SJSA1 (cell line): ENCODE results near the gene CHRNA7. TPM values are rescaled to one million over a fixed set of nuclear protein-coding genes. Genes with fewer than 3 reads are reported as not detected.

Source experiments
- DNase-seq, 2 experiments: peaks; one replicate each; pipeline ENCODE4 v3.0.0-alpha.2; 2015 to 2020; ENCODE audit warnings: low spot score in 2 of 2, low read depth in 1 of 2
- H3K27ac ChIP-seq: fragments of 250-450 bp; sonication (Bioruptor Pico); 2 replicates; pipeline ENCODE4 v1.5.1; 2020; ENCODE audit warnings: mild to moderate bottlenecking, moderate library complexity
- H3K27me3 ChIP-seq: fragments of 250-450 bp; sonication (Bioruptor Pico); replicated peaks from 2 replicates; pipeline ENCODE4 v1.5.1; 2020; ENCODE audit warnings: mild to moderate bottlenecking, moderate library complexity
- H3K36me3 ChIP-seq: fragments of 250-450 bp; sonication (Bioruptor Pico); 2 replicates; pipeline ENCODE4 v1.5.1; 2020; ENCODE audit warnings: mild to moderate bottlenecking
- H3K4me1 ChIP-seq: fragments of 250-450 bp; sonication (Bioruptor Pico); replicated peaks from 2 replicates; pipeline ENCODE4 v1.6.1; 2021; ENCODE audit warnings: mild to moderate bottlenecking
- H3K4me3 ChIP-seq: fragments of 250-450 bp; sonication (Bioruptor Pico); 2 replicates; pipeline ENCODE4 v1.5.1; 2020; ENCODE audit warnings: mild to moderate bottlenecking
- H3K9me3 ChIP-seq: fragments of 250-450 bp; sonication (Bioruptor Pico); replicated peaks from 2 replicates; pipeline ENCODE4 v1.5.1; 2020; ENCODE audit warnings: mild to moderate bottlenecking
- total RNA-seq: library from RNA; depleted of rRNA; stranded (reverse); fragments of >200 nt; shearing (Covaris generic); gene quantifications from 2 replicates; pipeline ENCODE4 v1.2.3, GENCODE V29; 2014

Gene CHRNA7
- total RNA-seq, 1 experiment from 2014 or later = 0.08 TPM

DNA sequence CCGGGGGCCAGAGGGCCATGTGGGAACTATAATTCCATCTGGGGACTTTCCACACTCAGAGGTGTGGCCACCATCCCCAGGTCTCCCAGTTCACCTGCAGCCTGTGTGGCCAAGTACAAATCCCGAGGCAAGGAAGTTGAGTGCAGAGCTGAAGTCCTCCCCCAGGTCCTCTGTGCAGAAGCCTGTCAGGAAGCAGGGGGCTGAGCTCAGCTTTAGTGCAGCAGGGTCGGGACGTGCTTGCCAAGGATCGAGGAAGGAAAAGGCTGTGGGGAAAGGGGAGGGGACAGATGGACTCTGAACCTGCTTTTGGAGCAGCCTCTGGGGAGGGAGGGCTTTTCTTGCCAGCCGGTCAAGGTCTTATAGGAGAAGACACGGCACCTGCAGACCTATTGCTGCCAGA, 67.7 kb downstream of the CHRNA7 start:
- Histone ChIP-seq H3K4me3 (no peak overlapping the region), H3K27me3 (peaks cover 9% of the 10 kb centered on the region; the same call in 1 of the 2 replicates)

DNA sequence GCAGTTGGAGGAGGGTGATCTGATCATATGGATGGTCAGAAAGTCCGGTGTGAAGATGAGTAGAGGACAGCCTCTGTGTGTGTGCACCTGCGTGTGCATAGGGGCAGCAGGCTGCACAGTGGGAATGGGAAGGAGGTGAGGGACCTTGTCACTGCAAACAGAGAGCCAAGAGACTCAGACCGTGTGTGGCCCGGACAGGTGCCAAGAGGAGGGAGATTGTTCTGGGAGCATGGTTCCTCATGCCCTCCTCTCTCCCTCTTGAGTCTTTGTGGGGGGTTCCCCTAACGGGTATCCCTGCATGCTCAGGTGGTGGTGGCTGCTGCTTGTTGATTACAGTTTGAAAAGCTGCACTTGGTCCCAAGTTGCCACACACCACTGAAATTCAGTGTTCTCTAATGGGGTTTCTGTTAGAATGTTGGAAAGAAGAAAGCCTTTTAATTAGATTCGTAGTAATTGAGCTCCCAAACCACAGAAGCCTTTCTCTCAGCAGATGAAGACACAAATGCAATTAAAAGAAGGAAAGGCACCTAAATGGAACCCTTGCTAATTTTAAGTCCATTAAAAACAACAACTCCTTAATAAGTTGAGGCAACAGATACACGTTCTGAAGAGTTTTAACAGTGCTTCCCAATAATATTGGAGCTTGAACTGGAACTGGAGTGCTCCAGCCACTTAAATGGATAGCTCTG, 68.9 kb downstream of the CHRNA7 start:
- Histone ChIP-seq H3K4me1 (no peaks in the 10 kb centered on the region), H3K9me3 (no peaks in the 10 kb centered on the region), H3K4me3 (no peak overlapping the region), H3K27me3 (peaks cover 8% of the 10 kb centered on the region; the same call in 1 of the 2 replicates), H3K36me3 (no peaks in the 10 kb centered on the region), H3K27ac (no peak overlapping the region)
- DNase-seq = no peak

More for the DNA sequence above, 67.7 kb downstream of the CHRNA7 start:
- H3K4me1 ChIP-seq = no peaks in the 10 kb centered on the region
- H3K27ac ChIP-seq = no peak overlapping the region
- H3K36me3 ChIP-seq = no peaks in the 10 kb centered on the region
- H3K9me3 ChIP-seq = no peaks in the 10 kb centered on the region
- no peak for DNase-seq

- no peak overlapping the region for H3K27ac ChIP-seq
- no peak for DNase-seq
- H3K4me1 ChIP-seq = no peaks in the 10 kb centered on the region
- H3K4me3 ChIP-seq = no peak overlapping the region
- no peaks in the 10 kb centered on the region for H3K36me3 ChIP-seq
- no peaks in the 10 kb centered on the region for H3K9me3 ChIP-seq
- H3K27me3 ChIP-seq = peaks cover 7% of the 10 kb centered on the region; the same call in 1 of the 2 replicates
These were observed 69.8 kb downstream of the CHRNA7 start for GRCh38 chr15:32099956-32100684.

GRCh38 chr15:32104061-32104995, 74.0 kb downstream of the CHRNA7 start:
- Histone ChIP-seq H3K9me3 (no peaks in the 10 kb centered on the region), H3K36me3 (no peaks in the 10 kb centered on the region), H3K4me1 (no peaks in the 10 kb centered on the region), H3K27ac (no peak overlapping the region), H3K27me3 (peaks cover 3% of the 10 kb centered on the region; the same call in 1 of the 2 replicates), H3K4me3 (no peak overlapping the region)
- DNase-seq = no peak

GRCh38 chr15:32105258-32106241, 75.2 kb downstream of the CHRNA7 start:
- no peaks in the 10 kb centered on the region for H3K36me3 ChIP-seq
- no peaks in the 10 kb centered on the region for H3K4me1 ChIP-seq
- peaks cover 3% of the 10 kb centered on the region; the same call in 1 of the 2 replicates for H3K27me3 ChIP-seq
- DNase-seq = no peak
- no peak overlapping the region for H3K4me3 ChIP-seq
- H3K9me3 ChIP-seq = no peaks in the 10 kb centered on the region
- no peak overlapping the region for H3K27ac ChIP-seq

GRCh38 chr15:32106401-32107381, 76.4 kb downstream of the CHRNA7 start:
- Histone ChIP-seq H3K27ac (no peak overlapping the region), H3K27me3 (peaks cover 7% of the 10 kb centered on the region), H3K4me1 (no peaks in the 10 kb centered on the region), H3K4me3 (no peak overlapping the region), H3K9me3 (no peaks in the 10 kb centered on the region), H3K36me3 (no peaks in the 10 kb centered on the region)
- DNase-seq = no peak

GRCh38 chr15:32107477-32108080, 77.3 kb downstream of the CHRNA7 start:
- DNase-seq = no peak
- Histone ChIP-seq H3K27me3 (peaks cover 10% of the 10 kb centered on the region), H3K4me1 (no peaks in the 10 kb centered on the region), H3K27ac (no peak overlapping the region), H3K4me3 (no peak overlapping the region), H3K36me3 (no peaks in the 10 kb centered on the region), H3K9me3 (no peaks in the 10 kb centered on the region)

DNA sequence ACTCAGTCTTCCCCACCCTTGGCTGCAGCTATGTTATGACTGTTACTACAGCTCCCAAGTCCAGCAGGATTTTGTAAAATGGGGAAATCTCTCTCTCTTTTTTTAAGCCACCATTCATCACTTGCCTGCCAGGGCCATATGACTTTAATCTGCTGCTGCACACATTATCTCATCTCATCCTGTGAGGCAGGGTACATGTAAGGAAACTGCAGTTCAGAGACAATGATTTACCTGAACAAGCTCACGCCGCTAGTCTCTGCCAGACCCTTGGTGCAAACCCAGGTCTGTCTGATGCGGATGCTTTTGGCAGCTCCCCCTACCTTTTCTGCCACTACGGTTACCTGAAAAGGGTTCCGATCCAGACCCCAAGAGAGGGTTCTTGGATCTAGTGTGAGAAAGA, 78.3 kb downstream of the CHRNA7 start:
- no peak overlapping the region for H3K4me3 ChIP-seq
- no peaks in the 10 kb centered on the region for H3K9me3 ChIP-seq
- no peak overlapping the region for H3K27ac ChIP-seq
- peaks cover 17% of the 10 kb centered on the region for H3K27me3 ChIP-seq
- no peaks in the 10 kb centered on the region for H3K36me3 ChIP-seq
- H3K4me1 ChIP-seq = no peaks in the 10 kb centered on the region
- DNase-seq = no peak

DNA sequence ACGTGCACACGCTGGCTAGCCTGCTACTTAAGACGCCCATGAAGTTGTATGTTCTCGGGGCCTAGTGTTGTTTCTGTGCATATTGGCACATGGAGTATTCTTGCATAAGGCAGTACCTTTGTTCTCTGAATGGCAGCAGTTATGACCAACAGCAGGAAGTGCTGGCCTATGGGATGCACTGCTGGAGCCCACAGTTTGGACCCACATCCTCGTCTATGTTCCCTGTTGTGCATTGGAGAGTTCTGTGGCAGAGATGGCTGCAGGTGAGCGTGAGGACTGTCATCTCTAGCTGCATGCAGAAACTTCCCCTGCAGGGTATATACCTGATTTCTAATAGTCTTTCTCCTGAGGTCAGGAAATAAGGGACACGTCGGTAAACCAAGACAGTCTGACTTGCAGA, 81.8 kb downstream of the CHRNA7 start:
- H3K4me3 ChIP-seq = no peak overlapping the region
- H3K27ac ChIP-seq = no peak overlapping the region
- no peaks in the 10 kb centered on the region for H3K4me1 ChIP-seq

DNA sequence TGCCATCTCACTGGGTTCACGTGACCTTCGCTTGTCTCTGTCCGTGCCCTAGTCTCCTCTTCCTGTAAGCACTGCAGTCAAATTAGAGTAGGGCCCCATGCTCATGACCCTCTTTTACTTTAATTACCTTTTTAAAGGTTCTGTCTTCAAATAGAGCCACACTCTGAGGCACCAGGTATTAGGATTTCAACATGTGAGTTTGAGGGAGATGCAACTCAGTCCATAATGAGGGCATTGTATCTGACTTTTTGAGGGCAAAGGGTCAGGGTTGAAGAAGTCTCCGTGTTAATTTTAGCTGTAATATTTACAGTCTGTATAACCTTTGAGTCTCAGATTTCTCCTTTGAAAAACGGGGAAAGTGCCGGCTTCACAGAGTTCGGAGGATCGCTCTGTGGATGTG, 82.9 kb downstream of the CHRNA7 start:
- Histone ChIP-seq H3K9me3 (no peaks in the 10 kb centered on the region), H3K36me3 (no peaks in the 10 kb centered on the region), H3K27me3 (peaks cover 26% of the 10 kb centered on the region), H3K27ac (no peak overlapping the region), H3K4me3 (no peak overlapping the region), H3K4me1 (no peaks in the 10 kb centered on the region)
- DNase-seq = no peak

More for the DNA sequence above, 81.8 kb downstream of the CHRNA7 start:
- Histone ChIP-seq H3K9me3 (no peaks in the 10 kb centered on the region), H3K36me3 (no peaks in the 10 kb centered on the region), H3K27me3 (peaks cover 26% of the 10 kb centered on the region)
- DNase-seq = no peak

GRCh38 chr15:32117122-32117521, 86.8 kb downstream of the CHRNA7 start:
- Histone ChIP-seq H3K27ac (no peak overlapping the region), H3K9me3 (no peaks in the 10 kb centered on the region), H3K4me3 (no peak overlapping the region), H3K27me3 (peaks cover 23% of the 10 kb centered on the region), H3K4me1 (no peaks in the 10 kb centered on the region), H3K36me3 (no peaks in the 10 kb centered on the region)
- DNase-seq = no peak
